PFSK-1 (cell line): ENCODE measurements around the gene SF1.

ENCODE experiments used
- FOXP2 ChIP-seq: optimal IDR thresholded peaks from 2 replicates; pipeline ENCODE3; 2011; ENCODE audit warnings: borderline replicate concordance, control low read depth, inconsistent platforms; ENCODE audit not compliant: insufficient read depth; ENCODE audit errors: extremely low read length, extremely low read depth
- POLR2AphosphoS5 ChIP-seq: IDR thresholded peaks from 2 replicates; pipeline ENCODE4 v1.6.1; 2012; ENCODE audit warnings: low read depth, mild to moderate bottlenecking, control low read depth, low read length, moderate library complexity
- REST ChIP-seq, 2 experiments: IDR thresholded peaks; 2 replicates each; pipeline versions ENCODE4 v1.6.1 to v1.8.0; 2011 to 2012; ENCODE audit warnings: low read depth in 2 of 2, low read length in 2 of 2, control low read depth in 1 of 2, inconsistent platforms in 1 of 2, mild to moderate bottlenecking in 1 of 2, moderate library complexity in 1 of 2; ENCODE audit not compliant: insufficient read depth in 1 of 2
- SIN3A ChIP-seq: IDR thresholded peaks from 2 replicates; pipeline ENCODE4 v1.6.1; 2012; ENCODE audit warnings: mild to moderate bottlenecking, low read length, moderate library complexity, borderline replicate concordance; ENCODE audit not compliant: insufficient read depth
- TAF1 ChIP-seq: IDR thresholded peaks from 2 replicates; pipeline ENCODE4 v1.6.1; 2012; ENCODE audit warnings: low read length, control low read depth, borderline replicate concordance; ENCODE audit not compliant: insufficient read depth

The SF1 gene

GRCh38 chr11:64758330-64759079 is 19.8 kb downstream of the SF1 start:
- TF ChIP-seq REST (IDR thresholded peaks at IDR 0.05; ENCODE audit: insufficient read depth in 1 of 2, low read depth in 2 of 2, low read length in 2 of 2) (no peak), SIN3A (no peak), TAF1 (no peak)

- no peak for TF ChIP-seq REST (IDR thresholded peaks at IDR 0.05; ENCODE audit: insufficient read depth in 1 of 2, low read depth in 2 of 2, low read length in 2 of 2)
- no peak for TF ChIP-seq SIN3A
- TF ChIP-seq FOXP2, result no peak
- TF ChIP-seq POLR2AphosphoS5, result no peak
- no peak for TF ChIP-seq TAF1
These were observed 20.6 kb downstream of the SF1 start for GRCh38 chr11:64757549-64758329.

- TF ChIP-seq REST (IDR thresholded peaks at IDR 0.05; ENCODE audit: insufficient read depth in 1 of 2, low read depth in 2 of 2, low read length in 2 of 2) (no peak), SIN3A (no peak), POLR2AphosphoS5 (no peak), FOXP2 (no peak), TAF1 (no peak)
These were observed 22.5 kb downstream of the SF1 start for GRCh38 chr11:64755681-64756361.

- TF ChIP-seq TAF1 (no peak), REST (IDR thresholded peaks at IDR 0.05; ENCODE audit: insufficient read depth in 1 of 2, low read depth in 2 of 2, low read length in 2 of 2) (no peak), SIN3A (no peak), POLR2AphosphoS5 (no peak), FOXP2 (no peak)
These were observed 23.3 kb downstream of the SF1 start for GRCh38 chr11:64754919-64755662.
